CD4-positive, alpha-beta T cell treated with Interleukin-10 for 1 hour (primary cell): ENCODE measurements around the gene CCDC158.
A peak's percentile ranks its signal among the peaks of the same experiment; 100 is the strongest.
"Not testable (repeated sequence)": the region's sequence is repeated elsewhere in the genome, so short reads cannot be mapped to it uniquely, and the experiment has no call there.

Experiments used
- DNase-seq: peaks from one replicate; pipeline ENCODE4 v3.0.0-alpha.2; 2020

Gene CCDC158

GRCh38 chr4:76363556-76364290 is 57.2 kb downstream of the CCDC158 start:
- DNase-seq, result no peak

- DNase-seq, result no peak
Observed at GRCh38 chr4:76361689-76362412, 59.1 kb downstream of the CCDC158 start.

GRCh38 chr4:76359881-76360466 is 61.0 kb downstream of the CCDC158 start:
- DNase-seq, result not testable (repeated sequence)

- no peak for DNase-seq
Observed at GRCh38 chr4:76357981-76358380, 63.0 kb downstream of the CCDC158 start.

GRCh38 chr4:76354517-76355473 is 66.1 kb downstream of the CCDC158 start:
- peak; percentile 43 for DNase-seq

- no peak for DNase-seq
Observed at GRCh38 chr4:76342803-76343202, 78.1 kb downstream of the CCDC158 start.

- no peak for DNase-seq
Observed at GRCh38 chr4:76342191-76342590, 78.8 kb downstream of the CCDC158 start.

- no peak for DNase-seq
Observed at GRCh38 chr4:76341063-76341462, 79.9 kb downstream of the CCDC158 start.

- no peak for DNase-seq
Observed at GRCh38 chr4:76339364-76339763, 81.6 kb downstream of the CCDC158 start.

- no peak for DNase-seq
Observed at GRCh38 chr4:76334885-76335284, 86.1 kb downstream of the CCDC158 start.

- DNase-seq, result no peak
Observed at GRCh38 chr4:76326515-76326914, 94.4 kb downstream of the CCDC158 start.

- no peak for DNase-seq
Observed at GRCh38 chr4:76325072-76325471, 95.9 kb downstream of the CCDC158 start.

GRCh38 chr4:76322236-76322635 is 98.7 kb downstream of the CCDC158 start:
- DNase-seq, result no peak

- DNase-seq, result no peak
Observed at GRCh38 chr4:76316131-76316530, 104.8 kb downstream of the CCDC158 start.

- no peak for DNase-seq
Observed at GRCh38 chr4:76315267-76315918, 105.5 kb downstream of the CCDC158 start.

- DNase-seq, result no peak
Observed at GRCh38 chr4:76313547-76313946, 107.4 kb downstream of the CCDC158 start.

GRCh38 chr4:76312457-76312856 is 108.5 kb downstream of the CCDC158 start:
- DNase-seq, result no peak

GRCh38 chr4:76311896-76312331 is 109.0 kb downstream of the CCDC158 start:
- no peak for DNase-seq

GRCh38 chr4:76310683-76311082 is 110.3 kb downstream of the CCDC158 start:
- no peak for DNase-seq

GRCh38 chr4:76309939-76310550 is 110.9 kb downstream of the CCDC158 start:
- no peak for DNase-seq

- no peak for DNase-seq
Observed at GRCh38 chr4:76308548-76308947, 112.4 kb downstream of the CCDC158 start.

GRCh38 chr4:76307660-76308014 is 113.3 kb downstream of the CCDC158 start:
- DNase-seq, result no peak
